Measurements from ENCODE around the gene MAB21L4.

The MAB21L4 gene

DNA sequence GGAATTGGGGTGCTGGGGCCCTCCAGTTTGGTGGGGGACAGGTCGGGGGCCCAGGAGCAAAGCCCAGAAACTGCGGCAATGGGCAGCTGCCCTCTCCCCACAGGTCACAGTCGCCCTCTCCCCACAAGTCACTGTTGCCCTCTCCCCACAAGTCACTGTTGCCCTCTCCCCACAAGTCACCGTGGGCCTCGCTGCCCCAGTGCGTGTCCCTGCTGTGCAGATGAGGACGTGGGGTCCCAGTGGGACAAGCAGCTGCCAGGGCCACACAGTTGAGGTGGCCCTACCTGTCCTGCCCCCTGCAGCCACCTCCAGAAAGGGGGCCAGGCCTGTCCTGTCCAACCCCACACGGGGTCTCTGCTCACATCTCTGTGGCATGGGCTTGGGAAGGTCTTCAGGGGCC is 40.3 kb downstream of the MAB21L4 start:
- DNase-seq (ENCODE audit: low read depth): no peak
- H3K4me3 ChIP-seq (ENCODE audit: low read depth, low read length): no peak overlapping the region
- TF ChIP-seq, protein P1, sequence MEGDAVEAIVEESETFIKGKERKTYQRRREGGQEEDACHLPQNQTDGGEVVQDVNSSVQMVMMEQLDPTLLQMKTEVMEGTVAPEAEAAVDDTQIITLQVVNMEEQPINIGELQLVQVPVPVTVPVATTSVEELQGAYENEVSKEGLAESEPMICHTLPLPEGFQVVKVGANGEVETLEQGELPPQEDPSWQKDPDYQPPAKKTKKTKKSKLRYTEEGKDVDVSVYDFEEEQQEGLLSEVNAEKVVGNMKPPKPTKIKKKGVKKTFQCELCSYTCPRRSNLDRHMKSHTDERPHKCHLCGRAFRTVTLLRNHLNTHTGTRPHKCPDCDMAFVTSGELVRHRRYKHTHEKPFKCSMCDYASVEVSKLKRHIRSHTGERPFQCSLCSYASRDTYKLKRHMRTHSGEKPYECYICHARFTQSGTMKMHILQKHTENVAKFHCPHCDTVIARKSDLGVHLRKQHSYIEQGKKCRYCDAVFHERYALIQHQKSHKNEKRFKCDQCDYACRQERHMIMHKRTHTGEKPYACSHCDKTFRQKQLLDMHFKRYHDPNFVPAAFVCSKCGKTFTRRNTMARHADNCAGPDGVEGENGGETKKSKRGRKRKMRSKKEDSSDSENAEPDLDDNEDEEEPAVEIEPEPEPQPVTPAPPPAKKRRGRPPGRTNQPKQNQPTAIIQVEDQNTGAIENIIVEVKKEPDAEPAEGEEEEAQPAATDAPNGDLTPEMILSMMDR (IDR thresholded peaks at IDR 0.05; ENCODE audit: low read depth, low read length, missing control alignments): no peak
- in situ Hi-C loops (cut with HindIII; ENCODE audit: low sequenced_read_pairs): no loop called here

DNA sequence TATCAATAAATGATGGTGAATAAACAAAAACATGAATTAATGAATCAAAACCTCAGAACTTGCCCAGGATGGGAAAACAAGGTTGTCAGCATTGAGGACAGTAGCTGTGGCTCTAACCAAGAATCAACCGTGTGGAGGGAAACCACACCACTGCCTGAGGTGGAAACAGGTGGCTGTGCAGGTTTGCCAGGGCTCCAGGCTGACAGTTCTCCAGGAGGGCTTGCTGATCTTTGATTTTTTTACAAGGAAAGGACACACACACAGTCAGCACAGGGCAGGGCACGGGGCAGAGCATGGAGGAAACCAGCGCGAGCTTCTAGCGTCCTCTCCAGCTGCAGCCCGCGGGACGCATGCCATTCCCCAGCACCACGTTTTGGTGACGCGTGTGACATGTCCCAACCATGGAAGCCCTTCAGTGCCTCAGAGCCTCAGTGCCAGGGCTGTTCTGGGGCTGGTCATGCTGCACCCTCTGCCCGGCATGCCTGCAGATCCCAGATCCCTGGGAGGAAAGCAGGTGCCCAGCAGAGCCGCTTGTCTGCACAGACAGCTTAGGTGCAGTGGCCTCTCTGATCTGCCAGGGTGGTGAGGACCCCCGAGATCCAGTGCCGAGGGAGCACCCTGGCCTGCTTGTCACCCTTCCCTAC is 43.2 kb downstream of the MAB21L4 start:
- in situ Hi-C loops (cut with HindIII; ENCODE audit: low sequenced_read_pairs): no loop called here
- TF ChIP-seq, protein P1 (IDR thresholded peaks at IDR 0.05; ENCODE audit: low read depth, low read length, missing control alignments): no peak
- no peak overlapping the region for H3K4me3 ChIP-seq (ENCODE audit: low read depth, low read length)
- DNase-seq (ENCODE audit: low read depth): no peak

DNA sequence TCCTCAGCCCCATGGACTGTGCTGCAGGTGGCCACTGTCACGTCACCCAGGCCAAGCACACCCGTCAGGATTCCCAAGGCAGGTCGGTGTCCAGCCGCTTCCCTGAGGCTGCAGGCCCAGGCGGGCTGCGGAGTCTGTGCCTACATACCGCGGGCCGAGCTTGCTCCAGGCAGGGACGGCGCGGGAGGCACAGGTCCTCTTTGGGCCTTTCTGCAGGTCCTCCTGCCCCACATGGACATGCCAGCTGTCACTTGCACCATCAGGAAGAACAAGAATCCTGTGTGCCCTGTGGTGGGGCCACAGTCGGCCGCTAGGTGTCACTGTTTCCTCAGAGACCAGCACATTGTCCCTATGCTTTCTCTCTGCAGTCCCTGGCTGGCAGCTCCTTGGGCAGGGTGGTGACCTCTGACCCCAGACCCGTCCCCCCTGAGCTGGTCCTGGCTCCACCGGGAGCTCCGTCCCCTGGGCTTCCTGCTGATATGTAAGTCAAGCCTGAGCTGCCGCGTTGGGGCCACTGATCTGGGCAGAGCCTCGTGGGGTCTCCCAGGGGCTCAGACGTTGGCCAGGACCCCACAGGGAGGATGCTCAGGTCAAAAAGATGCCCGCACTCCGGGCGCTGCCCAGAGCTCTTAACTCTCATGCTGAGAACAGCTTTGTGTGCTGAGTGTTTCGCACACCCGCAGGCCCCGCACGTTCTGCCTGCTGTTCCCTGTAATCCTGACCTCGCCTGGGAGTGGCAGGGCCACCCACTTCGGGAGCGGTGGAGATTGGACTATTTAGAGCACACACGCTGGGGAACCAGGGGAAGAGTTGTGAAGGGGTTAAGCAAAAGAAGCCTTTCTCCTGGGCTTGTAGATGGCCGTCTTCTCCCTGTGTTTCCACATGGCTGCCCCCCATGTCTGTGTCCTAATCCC is 44.6 kb downstream of the MAB21L4 start:
- TF ChIP-seq, protein P1 (IDR thresholded peaks at IDR 0.05; ENCODE audit: low read depth, low read length, missing control alignments): peak; percentile 95
- in situ Hi-C loops (cut with HindIII; ENCODE audit: low sequenced_read_pairs): no loop called here
- DNase-seq (ENCODE audit: low read depth): peak; percentile 52
- no peak overlapping the region for H3K4me3 ChIP-seq (ENCODE audit: low read depth, low read length)

DNA sequence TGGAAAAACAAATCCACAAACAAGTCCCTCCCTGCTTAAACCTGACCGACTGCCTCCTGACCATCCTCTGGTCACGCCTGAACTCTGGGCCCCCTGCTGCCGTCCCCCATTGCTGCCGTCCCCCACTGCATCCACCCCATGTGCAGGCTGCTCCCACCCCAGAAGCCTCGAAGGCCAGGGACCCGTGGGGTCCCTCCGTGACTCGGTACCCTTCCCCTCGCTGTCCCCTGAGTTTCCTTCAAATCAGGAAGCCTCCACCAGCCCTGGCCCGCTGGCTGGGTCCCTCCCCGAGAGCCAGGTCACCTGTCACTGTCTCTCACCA is 45.2 kb downstream of the MAB21L4 start:
- no peak overlapping the region for H3K4me3 ChIP-seq (ENCODE audit: low read depth, low read length)
- DNase-seq (ENCODE audit: low read depth): no peak
- TF ChIP-seq, protein P1 (IDR thresholded peaks at IDR 0.05; ENCODE audit: low read depth, low read length, missing control alignments): no peak
- in situ Hi-C loops (cut with HindIII; ENCODE audit: low sequenced_read_pairs): no loop called here

DNA sequence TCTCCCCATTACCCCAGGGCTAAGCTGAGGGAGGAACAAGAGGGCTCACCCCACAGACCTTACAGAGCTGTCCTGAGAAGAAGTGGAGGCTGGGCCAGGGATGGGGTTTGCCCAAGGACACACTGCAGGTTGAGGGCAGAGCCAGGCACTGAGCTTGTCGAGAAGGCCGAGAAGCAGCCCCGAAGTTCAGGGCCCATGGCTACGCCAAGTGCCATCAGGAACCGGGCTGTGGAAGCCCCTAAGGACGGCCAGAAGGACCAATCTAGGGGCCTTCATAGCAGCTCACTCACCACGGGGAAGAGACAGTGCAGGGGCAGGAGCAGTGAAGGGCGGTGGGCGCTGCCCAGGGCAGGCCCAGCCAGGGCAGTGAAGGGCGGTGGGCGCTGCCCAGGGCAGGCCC is 45.9 kb downstream of the MAB21L4 start:
- in situ Hi-C loops (cut with HindIII; ENCODE audit: low sequenced_read_pairs): no loop called here
- H3K4me3 ChIP-seq (ENCODE audit: low read depth, low read length): no peak overlapping the region
- TF ChIP-seq, protein P1 (IDR thresholded peaks at IDR 0.05; ENCODE audit: low read depth, low read length, missing control alignments): no peak
- no peak for DNase-seq (ENCODE audit: low read depth)

DNA sequence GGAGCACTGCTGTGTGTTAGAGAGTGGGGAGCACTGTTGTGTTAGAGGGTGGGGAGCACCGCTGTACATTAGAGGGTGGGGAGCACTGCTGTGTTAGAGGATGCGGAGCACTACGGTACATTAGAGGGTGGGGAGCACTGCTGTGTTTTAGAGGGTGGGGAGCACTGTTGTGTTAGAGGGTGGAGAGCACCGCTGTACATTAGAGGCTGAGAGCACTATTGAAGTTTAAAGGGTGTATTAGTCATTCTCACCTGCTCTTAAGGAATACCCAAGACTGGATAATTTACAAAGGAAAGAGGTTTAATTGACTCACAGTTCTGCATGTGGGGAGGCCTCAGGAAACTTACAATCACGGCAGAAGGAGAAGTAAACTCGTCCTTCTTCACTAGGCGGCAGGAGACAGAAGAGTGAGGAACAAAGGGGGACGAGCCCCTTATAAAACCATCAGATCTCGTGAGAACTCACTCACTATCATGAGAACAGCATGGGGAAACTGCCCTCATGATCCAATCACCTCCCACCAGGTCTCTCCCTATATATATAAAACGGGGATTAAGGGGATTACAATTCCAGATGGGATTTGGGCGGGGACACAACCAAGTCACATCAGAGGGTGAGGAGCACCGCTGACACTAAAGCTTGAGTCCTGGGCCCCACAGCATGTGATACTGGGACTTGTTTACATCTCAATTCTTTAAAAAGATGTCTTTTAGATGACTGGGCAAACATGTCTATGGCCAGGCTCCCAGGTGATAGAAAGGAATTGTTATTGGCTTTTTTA is 46.9 kb downstream of the MAB21L4 start:
- H3K4me3 ChIP-seq (ENCODE audit: low read depth, low read length): no peak overlapping the region
- TF ChIP-seq, protein P1 (IDR thresholded peaks at IDR 0.05; ENCODE audit: low read depth, low read length, missing control alignments): no peak
- DNase-seq (ENCODE audit: low read depth): no peak
- in situ Hi-C loops (cut with HindIII; ENCODE audit: low sequenced_read_pairs): loop anchor here (5.0 to 10.0 kb wide), 3 partner anchors 96 to 233 kb away; no protein-coding TSS in a partner anchor
